GM21717 (cell line): ENCODE results near the gene MPRIP.
"Not testable (repeated sequence)": the region's sequence is repeated elsewhere in the genome, so short reads cannot be mapped to it uniquely, and the experiment has no call there.

Source experiments
- ATAC-seq: cut with Tn5 transposase; IDR thresholded peaks from one replicate; pipeline ENCODE4 v1.9.1; 2021; ENCODE audit warnings: mild to moderate bottlenecking, moderate library complexity; ENCODE audit not compliant: unreplicated experiment

MPRIP gene

DNA sequence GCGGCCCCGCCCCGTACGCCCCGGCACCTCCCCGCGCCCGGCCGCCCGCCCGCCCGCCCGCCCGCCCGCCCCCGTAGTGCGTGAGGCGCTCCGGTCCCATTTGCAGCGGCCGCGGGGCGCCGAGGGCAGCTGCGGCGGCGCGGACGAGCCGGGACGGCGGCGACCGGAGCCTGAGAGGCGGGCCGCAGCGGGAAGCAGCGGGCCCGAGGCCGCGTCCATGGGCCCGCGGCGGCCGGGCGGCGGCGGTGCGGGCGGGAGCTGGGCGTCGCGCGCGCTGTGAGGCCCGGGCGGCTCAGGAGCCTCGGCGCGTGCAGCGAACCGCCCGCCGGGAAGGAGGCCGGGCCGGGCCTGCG is at the start of gene MPRIP:
Gene MPRIP, plus strand, starts transcription at position 74 of the 353 bp plus-strand sequence. CDS start 392 bp downstream, outside the sequence.
- ATAC-seq: no peak

DNA sequence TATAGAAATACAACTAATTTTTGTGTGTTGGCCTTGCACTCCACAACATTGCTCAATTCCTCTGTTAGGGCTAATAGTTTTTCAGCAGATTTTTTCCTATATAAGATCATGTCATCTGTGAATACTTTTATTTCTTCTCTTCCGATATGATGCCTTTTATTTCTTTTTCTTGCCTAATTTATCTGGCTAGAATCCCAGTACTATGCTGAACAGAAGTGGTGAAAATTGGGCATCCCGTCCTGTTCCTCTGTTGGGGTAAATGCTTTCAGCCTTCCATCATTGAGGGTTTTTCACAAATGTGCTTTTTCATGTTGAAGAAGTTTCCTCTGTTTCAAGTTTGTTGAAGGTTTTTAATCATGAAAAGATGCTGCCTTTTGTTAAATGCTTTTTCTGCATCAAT is 47.6 kb upstream of the MPRIP start:
- no peak for ATAC-seq

- no peak for ATAC-seq
Measured at GRCh38 chr17:16995930-16996329, 46.3 kb upstream of the MPRIP start.

GRCh38 chr17:16996726-16997125 is 45.5 kb upstream of the MPRIP start:
- not testable (repeated sequence) for ATAC-seq

DNA sequence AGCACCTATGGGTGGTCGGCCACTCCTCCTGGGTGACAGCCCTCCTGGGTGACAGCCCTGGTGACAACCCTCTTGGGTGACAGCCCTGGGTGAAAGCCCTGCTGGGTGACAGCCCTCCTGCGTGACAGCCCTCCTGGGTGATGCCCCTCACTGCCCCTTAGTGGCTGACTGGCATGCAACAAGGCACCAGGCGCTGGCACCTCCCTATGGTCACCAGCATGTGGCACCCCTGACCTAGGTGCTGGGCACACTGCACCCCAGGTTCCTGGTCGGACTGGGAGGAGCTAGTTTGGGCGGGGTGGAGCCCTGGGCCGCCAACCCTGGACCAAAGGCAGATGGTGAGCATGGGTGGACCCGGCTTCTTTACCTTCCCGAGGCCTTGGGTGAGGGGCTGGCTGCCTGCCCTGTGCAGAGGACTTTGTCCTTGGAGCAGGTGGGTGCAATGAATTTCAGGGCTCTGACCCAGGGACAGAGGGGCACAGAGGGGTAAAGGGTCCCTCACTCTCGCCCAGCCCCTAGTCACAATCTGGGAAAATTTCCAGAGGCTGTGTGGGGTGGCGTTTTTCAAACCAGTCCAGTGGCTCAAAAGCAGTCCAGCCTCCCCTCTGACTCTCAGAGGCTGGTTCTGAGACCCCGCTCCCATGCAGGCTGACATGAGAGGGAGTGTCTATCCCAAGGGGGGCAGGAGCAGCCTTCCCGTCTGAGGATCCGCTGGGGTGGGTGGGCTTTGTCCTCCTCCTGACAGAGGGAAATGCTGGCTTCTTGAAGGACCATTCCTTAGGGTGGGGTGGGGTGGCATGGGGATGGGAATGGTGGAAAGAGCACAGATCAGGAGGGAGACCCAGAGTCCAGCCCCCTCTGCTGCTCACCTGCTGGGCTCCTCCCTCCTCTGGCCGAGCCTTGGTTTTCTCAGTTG is 44.5 kb upstream of the MPRIP start:
- ATAC-seq: no peak

DNA sequence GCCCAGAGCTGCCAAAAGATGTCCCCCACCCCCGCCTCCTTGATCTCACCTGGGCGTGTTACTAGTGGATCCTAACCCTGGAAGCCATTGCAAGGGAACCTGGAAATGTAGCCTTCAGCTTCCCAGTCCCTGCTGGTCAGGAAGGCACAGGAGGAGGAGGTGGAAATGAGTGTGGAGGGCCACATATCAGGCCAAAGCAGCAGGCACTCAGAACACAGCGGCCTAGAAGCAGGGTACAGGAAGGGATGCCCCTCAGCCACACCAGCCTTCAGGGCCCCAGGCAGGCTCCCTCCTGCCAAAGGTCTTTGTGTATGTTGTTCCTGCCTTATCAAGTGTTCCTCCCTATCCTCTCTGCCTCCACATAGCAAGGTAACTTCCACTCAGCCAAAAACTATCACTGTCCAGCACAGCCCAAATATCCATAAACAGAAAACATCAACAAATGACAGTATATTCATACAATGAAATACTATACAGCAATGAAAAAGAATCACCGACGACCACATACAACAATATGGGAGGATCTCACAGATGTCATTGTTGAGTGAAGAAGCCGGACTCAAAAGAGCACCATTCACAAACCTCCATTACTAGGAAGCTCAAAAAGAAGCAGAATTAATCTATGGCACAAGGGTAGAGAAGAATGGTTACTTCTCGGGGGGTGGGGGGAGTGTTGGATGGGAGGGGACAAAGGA is 42.2 kb upstream of the MPRIP start:
- no peak for ATAC-seq

DNA sequence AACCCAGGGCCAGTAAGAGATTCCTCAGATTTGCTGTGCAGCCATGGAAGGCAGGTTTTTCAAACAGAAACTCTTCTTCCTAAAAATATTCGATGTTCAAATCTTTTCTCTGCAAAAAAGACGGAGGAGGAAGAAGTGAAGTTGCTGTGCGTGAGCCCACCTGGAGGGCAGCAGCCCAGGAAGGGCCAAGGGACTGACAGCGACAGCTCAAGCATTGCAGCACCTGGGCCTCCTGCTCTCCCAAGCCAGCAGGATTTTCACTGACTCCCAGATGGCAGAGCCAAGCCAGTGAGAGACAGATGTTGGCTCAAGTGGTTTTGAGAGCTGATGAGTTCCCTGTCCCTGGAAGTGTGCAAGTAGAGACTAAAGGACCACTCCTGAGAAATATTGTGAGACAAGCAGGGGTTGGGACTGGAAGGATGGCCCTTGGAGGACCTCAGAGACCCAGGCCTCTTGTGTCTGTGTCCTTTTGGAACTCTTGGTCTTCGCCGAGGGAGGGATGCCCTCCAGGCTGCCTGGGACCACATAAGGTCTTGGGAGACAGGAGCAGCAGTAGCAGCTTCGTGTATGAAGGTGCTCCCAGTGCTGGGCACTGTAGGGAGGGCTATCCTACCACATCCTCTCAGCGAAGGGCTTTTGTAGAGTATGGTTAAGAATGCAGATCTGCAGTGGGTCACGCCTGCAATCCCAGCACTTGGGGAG is 41.0 kb upstream of the MPRIP start:
- no peak for ATAC-seq

DNA sequence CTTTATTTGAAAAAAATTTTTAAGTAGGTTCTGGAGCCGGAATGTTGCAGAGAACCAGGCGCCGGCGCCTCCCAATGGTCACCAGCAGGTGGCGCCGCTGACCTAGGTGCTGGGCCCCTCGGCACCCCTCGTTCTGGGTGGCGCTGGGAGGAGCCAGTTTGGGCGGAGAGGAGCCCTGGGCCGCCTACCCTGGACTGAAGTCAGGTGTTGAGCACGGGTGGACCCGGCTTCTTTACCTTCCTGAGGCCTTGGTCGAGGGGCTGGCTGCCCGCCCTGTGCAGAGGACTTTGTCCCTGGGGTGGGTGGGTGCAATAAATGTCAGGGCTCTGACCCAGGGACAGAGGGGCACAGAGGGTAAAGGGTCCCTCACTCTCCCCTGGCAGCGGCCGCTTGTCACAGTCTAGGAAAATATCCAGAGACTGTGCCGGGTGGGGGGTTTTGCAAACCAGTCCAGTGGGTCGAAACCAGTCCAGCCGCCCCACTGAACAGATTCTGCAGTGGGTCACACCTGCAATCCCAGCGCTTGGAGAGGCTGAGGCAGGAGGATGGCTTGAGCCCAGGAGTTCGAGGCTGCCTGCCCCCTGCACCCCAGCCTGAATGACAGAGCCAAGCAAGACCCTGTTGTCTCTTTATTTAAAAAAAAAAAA is 40.3 kb upstream of the MPRIP start:
- no peak for ATAC-seq

- ATAC-seq: not testable (repeated sequence)
Measured at GRCh38 chr17:17002731-17003715, 39.2 kb upstream of the MPRIP start.

DNA sequence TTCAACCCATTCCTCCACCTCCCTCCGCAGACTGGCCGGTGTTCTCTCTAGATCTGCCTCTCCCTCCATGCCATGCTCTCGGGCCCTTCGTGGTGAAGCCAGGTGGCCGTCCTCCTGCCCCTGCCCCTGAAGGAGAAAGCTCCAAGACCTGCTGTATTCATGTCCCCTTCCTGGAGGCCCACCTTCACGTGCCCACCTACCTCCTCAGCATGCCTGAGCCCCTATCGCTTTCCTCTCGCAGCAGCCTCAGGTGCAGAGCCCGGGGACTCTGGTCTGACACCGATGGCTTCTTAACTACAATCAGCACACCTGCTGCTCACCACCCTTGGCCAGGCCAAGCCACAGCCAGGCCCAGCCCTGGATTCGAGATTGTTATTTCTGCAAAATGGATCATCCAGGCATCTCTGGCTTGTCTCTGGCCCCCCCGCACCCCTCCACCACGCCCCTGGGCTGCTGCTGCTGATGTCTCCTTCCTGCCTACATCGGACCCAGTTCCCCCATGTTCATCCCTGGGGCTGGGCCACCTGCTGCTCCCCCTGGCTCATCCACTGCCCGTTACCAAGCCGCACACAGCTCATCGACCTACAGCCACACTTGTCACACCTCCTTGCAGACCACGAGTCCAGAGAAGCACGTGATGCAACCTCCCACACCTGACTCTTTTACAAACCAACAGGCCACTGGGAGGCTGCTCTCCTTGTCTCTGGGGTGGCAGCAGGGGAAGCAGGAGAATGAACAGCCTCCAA is 37.8 kb upstream of the MPRIP start:
- ATAC-seq: no peak

DNA sequence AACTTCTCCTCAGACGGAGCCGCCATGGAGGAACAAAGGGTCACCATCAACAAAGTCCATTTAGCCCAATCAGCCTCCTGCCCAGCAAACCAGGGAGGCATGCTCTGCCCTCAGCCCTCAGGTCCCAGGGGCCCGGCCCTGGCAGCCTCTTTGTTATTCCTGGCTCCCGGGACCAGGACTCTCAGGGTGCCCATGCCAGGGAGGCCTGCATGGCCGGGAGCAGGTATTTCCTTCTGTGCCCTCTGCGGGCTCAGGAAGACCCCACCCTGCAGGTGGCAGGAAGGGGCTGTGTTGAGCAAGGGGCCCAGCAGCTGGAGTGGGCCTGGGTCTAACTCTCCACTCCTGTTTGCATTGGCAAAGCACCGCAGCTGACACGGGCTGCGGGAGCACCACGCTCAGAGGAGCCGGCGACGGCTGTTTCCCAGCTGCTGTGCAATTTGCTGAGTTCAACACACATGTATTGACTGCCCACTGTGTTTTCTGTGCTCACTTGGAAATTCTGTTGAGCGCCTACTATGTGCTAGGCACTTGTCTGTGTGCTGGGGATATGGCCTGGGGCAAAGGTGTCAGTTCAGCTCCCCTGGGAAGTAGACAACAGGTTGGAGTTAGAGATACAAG is 37.2 kb upstream of the MPRIP start:
- ATAC-seq: not testable (repeated sequence)

DNA sequence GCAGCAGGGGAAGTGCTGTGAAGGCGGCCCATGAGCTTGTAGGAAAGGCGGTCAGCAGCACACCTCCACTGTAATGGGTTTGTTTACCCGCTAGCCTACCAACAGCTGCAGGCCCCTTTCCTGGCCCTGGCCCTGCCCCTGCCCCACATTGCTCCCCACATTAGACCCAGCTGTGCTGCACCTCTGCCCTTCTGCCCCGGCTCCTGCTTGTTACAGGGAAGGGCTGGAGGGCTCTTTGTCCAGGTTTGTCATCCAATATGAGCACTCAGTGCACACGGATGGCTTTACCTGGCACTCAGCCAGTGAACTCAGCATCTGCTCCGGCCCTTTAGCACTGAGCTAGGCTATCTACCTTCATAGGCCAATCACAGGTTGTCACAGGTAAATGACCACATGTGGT is 34.4 kb upstream of the MPRIP start:
- ATAC-seq: not testable (repeated sequence)

DNA sequence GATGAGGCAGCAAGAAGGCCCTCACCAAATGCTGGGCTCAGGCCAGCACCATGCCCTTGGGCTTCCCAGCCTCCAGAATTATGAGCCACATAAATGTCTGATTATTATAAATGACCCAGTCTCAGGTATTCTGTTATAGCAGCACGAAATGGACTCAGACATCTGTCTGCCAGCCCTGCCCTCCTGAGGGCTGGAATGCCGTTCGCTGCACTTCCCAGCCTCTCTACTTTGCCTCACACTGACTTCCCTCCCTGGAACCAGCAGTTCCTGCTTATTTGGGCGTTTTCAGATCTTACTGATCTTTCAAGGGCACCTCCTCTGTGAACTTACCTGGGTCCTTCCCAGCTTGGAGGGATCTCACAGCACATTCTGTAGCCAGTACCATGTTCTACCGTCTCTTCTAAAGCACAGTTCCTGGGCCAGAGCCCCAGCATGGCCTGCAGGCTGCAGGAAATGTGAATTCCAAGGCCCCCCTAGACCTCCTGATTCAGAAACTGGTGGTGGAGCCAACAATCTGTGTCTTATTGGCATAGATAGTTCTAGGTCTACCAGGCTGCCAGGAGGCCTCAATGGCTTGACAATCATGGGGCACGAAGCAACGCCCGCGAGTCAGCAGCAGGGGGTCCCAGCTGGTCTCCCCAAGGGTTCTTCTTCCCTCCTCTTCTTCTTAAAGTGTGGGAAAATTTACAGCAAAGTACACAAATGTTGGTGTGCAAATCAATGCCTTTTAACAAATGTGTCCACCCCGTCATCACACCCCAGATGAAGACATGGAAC is 33.4 kb upstream of the MPRIP start:
- not testable (repeated sequence) for ATAC-seq

DNA sequence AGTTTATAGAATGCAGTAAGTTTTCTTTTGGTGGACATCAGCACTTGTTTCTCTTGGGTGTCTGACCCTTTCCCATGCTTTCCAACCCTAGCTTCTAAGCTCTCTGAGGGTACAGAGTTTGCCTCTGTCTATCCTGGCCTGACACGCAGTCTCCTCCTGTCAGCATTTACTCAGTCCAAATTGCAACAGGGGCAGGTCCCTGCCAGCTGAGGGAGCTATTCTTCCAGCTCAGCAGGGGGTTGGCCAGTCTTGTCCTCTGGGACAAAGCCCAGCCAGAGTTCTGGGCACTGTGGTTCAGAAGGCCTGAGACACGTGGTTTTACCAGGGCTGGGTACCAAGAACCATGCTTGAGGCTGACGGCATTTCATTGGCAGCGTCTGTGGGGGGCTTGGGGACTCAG is 32.3 kb upstream of the MPRIP start:
- not testable (repeated sequence) for ATAC-seq

- not testable (repeated sequence) for ATAC-seq
Measured at GRCh38 chr17:17010545-17011034, 31.7 kb upstream of the MPRIP start.

DNA sequence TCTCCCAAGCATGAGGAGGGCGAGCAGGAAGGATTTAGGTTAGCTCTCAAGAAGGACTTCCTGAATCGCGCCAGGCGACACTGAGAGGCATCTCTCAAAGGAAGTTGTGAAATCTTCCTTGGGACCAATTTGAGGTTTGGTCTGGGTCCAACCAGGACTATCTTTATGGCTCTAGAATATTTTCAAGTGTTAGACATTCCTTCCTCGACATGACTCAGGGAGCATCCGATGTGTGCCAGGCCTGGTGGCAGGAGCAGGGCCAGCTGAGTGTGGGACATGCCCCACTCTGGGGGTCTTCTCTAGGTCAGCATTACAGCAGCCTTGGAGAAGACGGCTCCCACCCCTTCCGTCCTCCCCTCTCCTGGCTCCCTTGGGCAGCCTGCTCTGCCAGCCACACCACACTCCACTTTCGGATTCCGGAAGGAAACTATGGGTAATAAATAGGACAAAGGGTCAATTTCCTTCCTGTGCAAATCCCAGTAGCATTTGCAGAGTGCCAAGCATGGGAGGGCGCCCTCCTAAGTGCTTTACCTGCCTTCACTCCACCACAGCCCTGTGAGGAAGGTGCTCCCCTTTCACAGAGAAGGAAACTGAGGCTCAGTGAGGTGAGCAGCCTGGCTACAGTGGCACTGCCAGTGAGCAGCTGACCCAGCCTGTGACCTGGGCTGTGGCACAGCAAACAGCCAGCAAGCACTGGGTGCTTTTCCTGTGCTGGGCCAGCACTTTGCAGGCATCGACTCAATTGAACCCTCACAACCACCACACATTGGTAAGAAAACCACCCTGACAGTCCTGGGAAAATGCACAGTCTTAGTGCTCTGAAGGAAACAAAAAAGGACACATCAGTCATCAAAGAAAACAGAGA is 31.0 kb upstream of the MPRIP start:
- not testable (repeated sequence) for ATAC-seq
